NCI-H510A (cell line): Measurements from ENCODE around the gene SLC25A23.
"Not testable (repeated sequence)": the region's sequence is repeated elsewhere in the genome, so short reads cannot be mapped to it uniquely, and the experiment has no call there.

Source experiments
- DNase-seq: peaks from one replicate; lab custom pipeline; 2025; lab: John Stamatoyannopoulos, UW

Gene SLC25A23

GRCh38 chr19:6457958-6458694 lies 1.5 kb downstream of the SLC25A23 start:
- no peak for DNase-seq

DNA sequence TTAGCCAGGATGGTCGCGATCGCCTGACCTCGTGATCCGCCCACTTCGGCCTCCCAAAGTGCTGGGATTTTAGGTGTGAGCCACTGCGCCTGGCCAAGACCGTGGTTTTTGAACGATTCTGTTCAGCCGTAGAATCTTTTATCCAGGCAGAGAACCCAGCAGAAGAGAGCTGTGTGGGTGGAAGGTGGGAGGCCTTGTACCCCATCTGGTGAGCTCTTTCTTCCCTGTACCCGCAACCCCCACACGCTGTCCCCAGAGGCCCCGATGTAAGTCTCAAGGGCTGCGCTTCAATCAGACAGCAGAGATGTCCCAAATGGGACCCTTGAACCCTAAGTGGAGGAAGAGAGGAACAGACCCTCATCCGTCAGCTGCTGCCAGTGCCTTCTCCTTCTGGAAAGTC lies 3.7 kb downstream of the SLC25A23 start:
- no peak for DNase-seq

- DNase-seq: no peak
Observed at GRCh38 chr19:6453951-6454565, 5.5 kb downstream of the SLC25A23 start.

- DNase-seq: no peak
Observed at GRCh38 chr19:6452899-6453298, 6.7 kb downstream of the SLC25A23 start.

DNA sequence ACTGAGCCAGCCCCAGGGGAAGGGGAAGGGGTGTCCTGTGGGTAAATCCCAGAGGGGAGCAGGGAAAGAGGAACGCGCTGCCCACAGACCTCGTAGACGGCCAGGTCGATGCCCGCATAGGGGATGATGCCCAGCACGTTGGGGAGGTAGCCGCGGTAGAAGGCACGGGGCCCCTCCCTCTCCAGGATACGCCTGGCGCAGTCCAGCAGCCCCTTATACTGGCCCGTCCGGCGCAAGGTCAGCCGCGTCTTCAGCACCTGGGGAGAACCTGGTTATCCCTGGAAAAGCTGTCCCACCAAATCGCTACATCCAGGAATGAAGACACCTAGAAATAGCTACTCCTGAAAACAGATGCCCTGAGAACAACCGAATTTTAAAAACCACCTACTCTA lies 7.4 kb downstream of the SLC25A23 start:
- DNase-seq: no peak

DNA sequence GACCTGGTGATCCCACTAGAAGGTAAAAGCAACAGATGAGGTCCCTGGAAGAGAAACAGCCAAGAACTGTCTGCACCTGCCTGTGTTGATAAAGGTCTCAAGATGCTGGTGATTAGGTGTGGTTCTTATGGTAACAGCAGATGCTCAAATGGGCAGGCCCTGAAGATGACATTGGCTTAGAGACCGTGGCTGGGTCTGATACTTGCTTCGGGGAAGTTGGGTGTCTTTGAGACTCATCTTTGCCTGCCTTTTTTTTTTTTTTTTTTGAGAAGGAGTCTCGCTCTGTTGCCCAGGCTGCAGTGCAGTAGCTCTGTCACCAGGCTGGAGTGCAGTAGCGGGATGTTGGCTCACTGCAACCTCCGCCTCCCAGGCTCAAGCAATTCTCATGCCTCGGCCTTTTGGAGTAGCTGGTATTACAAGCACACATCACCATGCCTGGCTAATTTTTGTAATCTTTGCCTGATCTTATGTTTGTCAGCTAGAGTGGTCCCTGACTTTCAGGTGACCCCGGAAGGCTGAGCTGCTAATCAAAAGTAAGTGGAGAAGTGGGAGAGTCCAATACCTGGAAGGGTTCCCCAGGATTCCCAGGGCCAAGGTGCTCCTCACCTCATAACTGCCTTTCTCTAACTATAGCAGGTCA lies 7.9 kb downstream of the SLC25A23 start:
- DNase-seq: no peak

DNA sequence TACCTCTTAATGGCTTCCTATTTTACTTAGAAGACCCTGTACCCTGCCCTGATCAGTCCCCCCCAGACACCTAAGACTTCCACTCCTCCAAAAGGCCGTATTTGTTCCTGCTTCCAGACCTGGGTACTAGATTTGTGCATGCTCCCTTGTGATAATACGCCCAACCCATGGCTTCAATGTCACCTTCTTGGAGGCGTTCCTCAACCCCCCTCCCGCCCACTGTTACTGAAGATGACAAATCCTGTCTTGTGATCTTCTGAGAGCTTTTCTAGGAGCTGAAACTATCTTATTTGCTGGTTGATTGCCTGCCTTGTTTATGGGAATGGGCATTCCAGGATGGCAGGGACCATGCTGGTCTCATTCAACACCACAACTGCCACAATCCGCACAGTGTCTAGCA lies 9.4 kb downstream of the SLC25A23 start:
- DNase-seq: no peak

- DNase-seq: no peak
Observed at GRCh38 chr19:6448045-6448444, 11.5 kb downstream of the SLC25A23 start.

GRCh38 chr19:6446452-6446851 lies 13.1 kb downstream of the SLC25A23 start:
- no peak for DNase-seq

DNA sequence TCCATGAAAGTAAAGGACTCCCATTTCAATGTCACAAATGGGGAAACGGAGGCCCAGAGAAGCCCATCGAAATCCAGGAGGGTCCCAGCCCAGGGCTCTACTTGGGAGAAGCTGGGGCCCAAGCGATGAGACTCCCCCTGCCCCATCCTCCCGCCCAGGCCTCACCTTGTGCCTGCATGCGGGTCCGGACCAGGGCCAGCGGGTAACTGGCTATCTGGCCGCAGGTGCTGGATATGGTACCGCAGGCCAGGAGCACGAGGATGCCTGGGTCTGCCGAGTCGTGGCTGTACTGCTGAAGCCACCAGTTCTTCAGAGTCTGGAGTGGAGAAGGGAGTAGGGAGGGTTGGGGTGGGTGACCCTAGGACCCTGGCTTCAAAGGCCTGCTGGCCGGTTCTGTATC lies 15.6 kb downstream of the SLC25A23 start:
- no peak for DNase-seq

GRCh38 chr19:6442087-6442688 lies 17.4 kb downstream of the SLC25A23 start:
- DNase-seq: no peak

- DNase-seq: no peak
Observed at GRCh38 chr19:6440905-6441304, 18.7 kb downstream of the SLC25A23 start.

GRCh38 chr19:6439743-6440142 lies 19.8 kb downstream of the SLC25A23 start:
- no peak for DNase-seq

GRCh38 chr19:6433663-6434062 lies 25.9 kb downstream of the SLC25A23 start, which contains the start of gene SLC25A41:
Gene SLC25A41 (minus strand): TSS chr19:6433763. CDS start chr19:6433693, 70 bp downstream.
- DNase-seq: no peak

DNA sequence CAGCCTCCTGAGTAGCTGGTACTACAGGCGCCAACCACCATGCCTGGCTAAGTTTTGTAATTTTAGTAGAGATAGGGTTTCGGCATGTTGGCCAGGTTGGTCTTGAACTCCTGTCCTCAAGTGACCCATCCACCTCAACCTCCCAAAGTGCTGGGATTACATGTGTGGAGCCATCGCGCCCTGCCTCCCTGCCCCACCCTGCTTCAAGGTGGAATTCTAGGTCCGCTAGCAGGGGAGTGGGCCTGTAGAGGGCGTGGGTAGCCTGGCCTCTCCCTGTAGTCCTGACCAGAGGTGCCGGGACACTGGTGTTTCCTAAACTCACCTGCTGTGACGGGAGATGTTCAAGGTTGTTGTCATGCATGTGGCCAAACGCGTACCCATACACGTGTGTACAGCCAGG lies 26.4 kb downstream of the SLC25A23 start:
- DNase-seq: no peak

GRCh38 chr19:6431891-6432290 lies 27.7 kb downstream of the SLC25A23 start:
- no peak for DNase-seq

DNA sequence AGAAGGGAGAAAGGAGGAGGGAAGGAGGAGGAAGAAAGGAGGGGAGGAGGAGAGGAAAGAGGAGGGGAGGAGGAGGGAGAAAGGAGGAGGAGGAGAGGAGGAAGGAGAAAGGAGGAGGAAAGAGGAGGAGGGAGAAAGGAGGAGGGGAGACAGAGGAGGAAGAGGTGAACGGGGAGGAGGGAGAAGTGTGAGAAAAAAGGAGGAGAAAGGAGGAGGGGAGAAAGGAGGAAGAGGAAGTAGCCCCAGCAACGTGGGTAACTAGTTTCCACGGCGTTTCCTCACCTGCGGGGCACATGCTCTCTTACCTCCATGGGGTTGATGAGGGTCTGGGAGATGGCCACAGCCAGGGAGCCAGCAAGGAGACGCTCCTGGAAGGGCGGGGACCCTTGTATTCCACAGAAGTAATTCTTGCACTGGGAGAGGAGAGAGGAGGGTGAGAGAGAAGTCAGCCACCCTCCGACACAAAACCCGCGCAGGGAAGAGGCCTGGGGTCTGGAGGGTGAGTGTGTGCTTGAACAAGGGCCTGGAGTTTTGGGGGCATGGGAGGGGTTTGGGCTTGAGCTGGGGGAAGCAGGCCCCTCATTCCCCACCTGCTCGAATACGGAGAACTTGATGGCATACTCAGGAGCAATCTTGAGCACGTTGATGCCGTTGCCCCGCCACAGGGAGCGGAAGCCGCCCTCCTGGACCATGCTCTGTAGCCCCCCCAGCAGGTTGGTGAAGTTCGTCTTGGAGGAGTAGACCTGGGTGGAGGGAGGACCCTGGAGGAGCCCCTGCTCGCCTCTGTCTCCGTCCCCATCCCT lies 30.0 kb downstream of the SLC25A23 start:
- DNase-seq: no peak

DNA sequence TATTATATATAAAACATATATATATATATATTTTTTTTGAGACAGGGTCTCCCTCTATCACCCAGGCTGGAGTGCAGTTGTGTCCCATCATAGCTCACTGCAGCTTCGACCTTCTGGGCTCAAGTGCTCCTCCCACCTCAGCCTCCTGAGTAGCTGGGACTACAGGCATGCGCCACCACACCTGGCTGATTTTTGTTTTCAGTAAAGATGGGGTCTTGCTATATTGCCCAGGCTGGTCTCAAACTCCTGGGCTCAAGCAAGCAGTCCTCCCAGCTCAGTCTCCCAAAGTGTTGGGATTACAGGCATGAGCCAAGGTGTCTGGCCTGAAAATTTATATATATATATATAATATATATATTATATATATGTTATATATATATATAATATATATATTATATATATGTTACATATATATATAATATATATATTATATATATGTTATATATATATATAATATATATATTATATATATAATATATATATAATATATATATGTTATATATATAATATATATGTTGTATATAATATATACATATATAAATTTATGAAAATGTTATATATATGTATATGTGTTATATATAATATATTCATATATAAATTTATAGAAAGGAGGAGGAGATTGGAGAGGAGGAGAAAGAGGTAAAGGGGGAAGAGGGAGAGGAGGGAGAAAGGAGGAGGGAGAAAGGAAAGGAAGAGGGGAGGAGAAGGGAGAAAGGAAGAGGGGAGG lies 30.7 kb downstream of the SLC25A23 start:
- DNase-seq: not testable (repeated sequence)

GRCh38 chr19:6427131-6427530 lies 32.5 kb downstream of the SLC25A23 start:
- DNase-seq: no peak

GRCh38 chr19:6425732-6426620 lies 33.6 kb downstream of the SLC25A23 start:
- DNase-seq: no peak
